Measurements from ENCODE around the gene CD302. TPM values are rescaled to one million over a fixed set of nuclear protein-coding genes. Genes with fewer than 3 reads are reported as not detected.

Gene CD302, protein sequence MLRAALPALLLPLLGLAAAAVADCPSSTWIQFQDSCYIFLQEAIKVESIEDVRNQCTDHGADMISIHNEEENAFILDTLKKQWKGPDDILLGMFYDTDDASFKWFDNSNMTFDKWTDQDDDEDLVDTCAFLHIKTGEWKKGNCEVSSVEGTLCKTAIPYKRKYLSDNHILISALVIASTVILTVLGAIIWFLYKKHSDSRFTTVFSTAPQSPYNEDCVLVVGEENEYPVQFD
- polyA plus RNA-seq (2011; rRNA removed) (12.3 and 17.6 TPM in 2 replicates), polyA minus RNA-seq (2011; rRNA and poly(A)+ RNA removed) (3.6 and 6.1 TPM in 2 replicates)

DNA sequence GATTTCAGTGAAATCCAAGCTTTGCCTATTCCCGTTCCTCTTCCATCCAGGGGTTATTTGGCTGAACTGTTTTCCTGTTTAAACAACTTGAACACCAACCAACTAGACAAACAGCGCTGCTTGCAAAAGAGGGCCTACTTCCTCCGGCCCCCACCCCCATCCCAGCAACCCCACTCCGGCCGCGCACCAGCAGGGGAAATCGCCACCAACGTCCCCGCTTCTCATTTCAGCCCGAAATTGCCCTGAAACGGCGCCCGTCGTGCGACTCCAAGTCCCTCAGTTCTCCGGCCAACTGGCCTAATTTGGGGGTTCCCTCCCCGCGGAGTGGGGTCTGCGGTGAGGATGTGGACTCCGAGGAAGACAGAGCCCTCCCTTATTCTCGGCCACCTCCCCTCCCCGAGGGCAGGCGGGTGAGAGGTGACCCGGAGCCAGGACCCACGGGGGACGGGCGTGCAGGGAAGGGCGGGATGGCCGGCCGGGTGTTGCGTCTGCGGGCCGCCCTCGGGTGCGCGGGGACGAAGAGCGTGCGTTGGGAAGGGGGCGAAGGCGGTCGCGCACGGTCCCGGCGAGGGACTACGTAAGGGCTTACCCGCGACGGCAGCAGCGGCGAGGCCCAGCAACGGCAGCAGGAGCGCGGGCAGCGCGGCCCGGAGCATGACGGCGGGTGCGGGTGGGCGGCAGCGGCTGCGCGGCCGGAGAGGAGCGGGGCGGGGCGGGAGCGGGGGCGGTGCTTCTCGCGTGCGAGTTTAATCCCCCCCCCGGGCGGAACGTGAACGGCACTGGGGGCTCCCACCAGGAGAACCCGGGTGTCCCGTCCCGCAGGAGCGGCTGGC is at the start of gene CD302:
Gene CD302, minus strand, starts transcription at position 666 of the 833 bp plus-strand sequence. Its CDS starts 10 bp downstream, at position 656.
- Histone ChIP-seq H3K27ac (ENCODE audit: low read depth, low read length) (no peak within 1 kb of the TSS), H3K4me3 (ENCODE audit: low read depth, low read length) (peak within 1 kb of the TSS; percentile 80), H3K27me3 (ENCODE audit: control insufficient read depth, insufficient read depth, low read length) (peaks cover 5% of the 10 kb centered on the region), H3K9me3 (ENCODE audit: control insufficient read depth, insufficient read depth, low read length) (peaks cover 3% of the 10 kb centered on the region; the same call in 1 of the 2 replicates)
- ChIA-PET CTCF (interaction anchor here (3.0 kb wide), 1 partner anchor 11 kb away, joined by 10 read pairs; no protein-coding TSS in a partner anchor), POLR2A (no interaction called here)
- TF ChIP-seq, protein P1, sequence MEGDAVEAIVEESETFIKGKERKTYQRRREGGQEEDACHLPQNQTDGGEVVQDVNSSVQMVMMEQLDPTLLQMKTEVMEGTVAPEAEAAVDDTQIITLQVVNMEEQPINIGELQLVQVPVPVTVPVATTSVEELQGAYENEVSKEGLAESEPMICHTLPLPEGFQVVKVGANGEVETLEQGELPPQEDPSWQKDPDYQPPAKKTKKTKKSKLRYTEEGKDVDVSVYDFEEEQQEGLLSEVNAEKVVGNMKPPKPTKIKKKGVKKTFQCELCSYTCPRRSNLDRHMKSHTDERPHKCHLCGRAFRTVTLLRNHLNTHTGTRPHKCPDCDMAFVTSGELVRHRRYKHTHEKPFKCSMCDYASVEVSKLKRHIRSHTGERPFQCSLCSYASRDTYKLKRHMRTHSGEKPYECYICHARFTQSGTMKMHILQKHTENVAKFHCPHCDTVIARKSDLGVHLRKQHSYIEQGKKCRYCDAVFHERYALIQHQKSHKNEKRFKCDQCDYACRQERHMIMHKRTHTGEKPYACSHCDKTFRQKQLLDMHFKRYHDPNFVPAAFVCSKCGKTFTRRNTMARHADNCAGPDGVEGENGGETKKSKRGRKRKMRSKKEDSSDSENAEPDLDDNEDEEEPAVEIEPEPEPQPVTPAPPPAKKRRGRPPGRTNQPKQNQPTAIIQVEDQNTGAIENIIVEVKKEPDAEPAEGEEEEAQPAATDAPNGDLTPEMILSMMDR (IDR thresholded peaks at IDR 0.05; ENCODE audit: low read depth, low read length) = no peak
- DNase-seq (ENCODE audit: low read depth, low spot score) = no peak

DNA sequence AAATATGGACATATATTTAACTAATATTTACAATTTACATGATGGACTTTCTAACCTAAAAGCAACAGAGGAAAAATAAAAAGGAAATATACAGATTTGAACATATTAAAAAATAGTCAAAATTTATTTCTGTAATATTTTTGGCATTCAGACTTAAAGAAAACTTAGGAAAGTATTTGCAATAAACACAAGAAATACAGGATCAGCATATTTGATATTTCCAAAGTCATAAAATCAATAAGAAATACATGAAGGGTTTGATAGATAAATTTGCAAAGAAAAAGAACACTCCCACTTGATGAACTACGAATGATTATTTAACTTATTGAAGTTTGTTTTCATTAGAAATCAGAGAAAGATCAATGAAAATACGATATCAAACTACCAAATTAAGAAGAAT is 48.6 kb upstream of the CD302 start:
- H3K9me3 ChIP-seq (ENCODE audit: control insufficient read depth, insufficient read depth, low read length) = no peaks in the 10 kb centered on the region
- H3K27me3 ChIP-seq (ENCODE audit: control insufficient read depth, insufficient read depth, low read length) = no peaks in the 10 kb centered on the region
- TF ChIP-seq, protein P1 (IDR thresholded peaks at IDR 0.05; ENCODE audit: low read depth, low read length) = no peak
- DNase-seq (ENCODE audit: low read depth, low spot score) = no peak
- no peak overlapping the region for H3K27ac ChIP-seq (ENCODE audit: low read depth, low read length)
- POLR2A ChIA-PET = no interaction called here
- CTCF ChIA-PET = no interaction called here
- no peak overlapping the region for H3K4me3 ChIP-seq (ENCODE audit: low read depth, low read length)

DNA sequence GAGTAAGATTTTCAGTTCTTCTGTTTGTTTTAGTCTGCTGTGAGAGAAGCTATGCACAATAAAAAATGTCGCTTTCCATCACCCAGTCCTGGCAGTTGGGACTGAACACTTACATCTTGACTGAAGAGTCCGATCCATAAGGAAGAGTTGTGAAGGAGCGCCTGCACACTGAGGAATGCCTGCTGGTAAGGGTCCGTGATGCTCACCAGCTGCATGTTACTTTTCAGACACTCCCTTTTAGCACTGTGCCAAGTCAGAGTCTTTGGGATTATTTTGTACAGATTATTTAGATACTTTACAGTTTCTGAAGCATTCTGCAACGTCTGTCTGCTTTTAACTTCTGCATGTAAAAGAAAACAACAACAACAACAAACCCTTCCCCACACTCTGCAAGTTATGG is 42.6 kb upstream of the CD302 start:
- H3K9me3 ChIP-seq (ENCODE audit: control insufficient read depth, insufficient read depth, low read length) = no peaks in the 10 kb centered on the region
- no peak overlapping the region for H3K4me3 ChIP-seq (ENCODE audit: low read depth, low read length)
- no peak for DNase-seq (ENCODE audit: low read depth, low spot score)
- H3K27me3 ChIP-seq (ENCODE audit: control insufficient read depth, insufficient read depth, low read length) = peaks cover 9% of the 10 kb centered on the region
- TF ChIP-seq, protein P1 (IDR thresholded peaks at IDR 0.05; ENCODE audit: low read depth, low read length) = no peak
- H3K27ac ChIP-seq (ENCODE audit: low read depth, low read length) = no peak overlapping the region
- ChIA-PET CTCF (no interaction called here), POLR2A (no interaction called here)

DNA sequence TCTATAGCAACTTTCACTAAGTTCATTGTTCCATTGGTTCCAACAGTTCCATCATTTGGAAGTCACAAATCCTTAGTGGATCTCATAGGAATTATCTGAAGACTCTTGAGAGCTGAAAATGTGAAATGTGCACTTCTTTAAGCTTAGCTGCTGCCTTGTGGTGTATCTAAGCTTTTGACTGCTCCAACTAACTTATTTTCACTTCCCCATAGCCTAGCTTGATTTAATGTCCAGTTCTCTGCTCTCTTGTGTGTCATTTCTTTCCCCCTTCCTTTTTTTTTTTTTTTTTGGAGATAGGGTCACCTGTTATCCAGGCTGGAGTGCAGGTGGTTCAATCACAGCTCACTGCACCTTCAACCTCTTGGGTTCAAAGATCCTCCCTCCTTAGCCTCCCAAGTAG is 34.9 kb upstream of the CD302 start:
- Histone ChIP-seq H3K27ac (ENCODE audit: low read depth, low read length) (no peak overlapping the region), H3K9me3 (ENCODE audit: control insufficient read depth, insufficient read depth, low read length) (no peaks in the 10 kb centered on the region), H3K27me3 (ENCODE audit: control insufficient read depth, insufficient read depth, low read length) (peaks cover 10% of the 10 kb centered on the region), H3K4me3 (ENCODE audit: low read depth, low read length) (no peak overlapping the region)
- DNase-seq (ENCODE audit: low read depth, low spot score) = no peak
- TF ChIP-seq, protein P1 (IDR thresholded peaks at IDR 0.05; ENCODE audit: low read depth, low read length) = no peak
- POLR2A ChIA-PET = no interaction called here
- CTCF ChIA-PET = no interaction called here

DNA sequence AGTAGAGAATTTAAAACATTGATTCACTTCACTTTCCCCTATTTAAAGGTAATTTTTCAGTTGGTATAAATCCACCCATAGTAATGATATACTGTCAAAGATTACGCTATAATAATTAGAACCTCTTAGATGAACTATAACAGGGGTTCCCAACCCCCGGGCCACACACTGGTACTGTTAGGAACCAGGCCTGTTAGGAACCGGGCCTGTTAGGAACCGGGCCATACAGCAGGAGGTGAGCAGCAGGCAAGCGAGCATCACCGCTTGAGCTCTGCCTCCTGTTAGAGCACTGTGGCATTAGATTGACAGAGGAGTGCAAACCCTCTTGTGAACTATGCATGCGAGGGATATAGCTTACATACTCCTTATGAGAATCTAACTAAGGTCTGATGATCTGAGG is 34.0 kb upstream of the CD302 start:
- no peak overlapping the region for H3K4me3 ChIP-seq (ENCODE audit: low read depth, low read length)
- no peak overlapping the region for H3K27ac ChIP-seq (ENCODE audit: low read depth, low read length)
- no peaks in the 10 kb centered on the region for H3K9me3 ChIP-seq (ENCODE audit: control insufficient read depth, insufficient read depth, low read length)
- TF ChIP-seq, protein P1 (IDR thresholded peaks at IDR 0.05; ENCODE audit: low read depth, low read length) = no peak
- ChIA-PET CTCF (no interaction called here), POLR2A (no interaction called here)
- peaks cover 10% of the 10 kb centered on the region for H3K27me3 ChIP-seq (ENCODE audit: control insufficient read depth, insufficient read depth, low read length)
- no peak for DNase-seq (ENCODE audit: low read depth, low spot score)

Measured in AG04450 (cell line).